ENCODE measurements around the gene RAB8B. TPM values are rescaled to one million over a fixed set of nuclear protein-coding genes. Genes with fewer than 3 reads are reported as not detected.

The RAB8B gene
- polyA plus RNA-seq, 1 donor from 2014 or later, result 87.1 TPM

DNA sequence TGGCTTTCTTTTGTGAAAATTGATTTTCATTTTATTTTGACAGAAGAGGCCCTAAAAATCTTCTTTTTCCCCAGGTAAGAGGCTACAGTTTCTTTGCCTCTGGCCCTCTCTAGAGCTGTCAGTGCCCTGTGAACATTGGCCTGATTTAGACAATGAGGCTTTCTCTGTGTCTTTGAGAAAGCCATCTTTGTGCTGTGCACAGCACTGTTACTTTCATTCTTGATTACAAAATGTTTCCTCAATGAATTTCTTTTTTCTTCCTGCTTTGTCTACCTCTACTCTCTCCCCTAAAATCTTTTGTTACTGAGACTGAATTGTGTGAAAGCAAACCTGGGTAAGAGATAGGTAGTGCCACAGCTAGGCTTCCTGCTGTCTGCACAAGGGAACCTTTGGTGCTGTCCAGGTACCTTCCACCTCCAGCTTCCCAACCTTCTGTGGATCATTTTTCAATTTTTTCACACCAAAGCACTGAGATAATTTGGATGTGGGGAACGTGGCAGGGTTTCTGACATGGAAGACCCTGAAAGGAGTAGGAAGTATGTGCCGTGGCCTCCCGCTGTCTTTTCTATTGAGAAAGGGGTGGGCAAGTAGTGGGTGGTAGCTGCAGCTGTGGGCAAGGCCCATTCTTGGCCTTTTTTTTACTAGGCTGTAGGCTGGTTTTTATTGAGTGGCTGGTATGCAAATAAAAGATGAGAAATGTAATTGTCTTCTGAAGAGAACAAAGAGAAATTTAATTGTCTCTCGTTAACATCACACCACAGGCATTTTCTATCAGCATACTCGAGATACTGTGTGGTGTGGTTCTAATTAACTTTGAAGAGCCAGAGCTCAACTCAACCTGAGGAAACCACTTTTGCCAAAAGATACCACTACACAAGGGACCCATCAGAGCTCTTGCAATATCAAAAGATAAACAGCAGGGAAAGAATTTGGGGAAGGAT is 21.0 kb downstream of the RAB8B start:
- no peaks in the 10 kb centered on the region for H3K36me3 ChIP-seq (ENCODE audit: insufficient read depth, low read length)
- no peaks in the 10 kb centered on the region for H3F3A ChIP-seq (ENCODE audit: insufficient read depth, low read length, poor library complexity, severe bottlenecking)
- H3K9me2 ChIP-seq (ENCODE audit: insufficient read depth, low read length), result no peaks in the 10 kb centered on the region
- no peak overlapping the region for H2AFZ ChIP-seq (ENCODE audit: low read depth, low read length)
- TF ChIP-seq POLR2AphosphoS5 (IDR thresholded peaks at IDR 0.05) (no peak), EP300 (conservative IDR thresholded peaks at IDR 0.05; ENCODE audit: poor library complexity, severe bottlenecking) (no peak), EZH2 (IDR thresholded peaks at IDR 0.05; ENCODE audit: borderline replicate concordance, insufficient read depth, low read length, poor library complexity, severe bottlenecking) (no peak), RAD21 (conservative IDR thresholded peaks at IDR 0.05) (no peak), SMC3 (conservative IDR thresholded peaks at IDR 0.05; ENCODE audit: poor library complexity) (no peak), TAF1 (IDR thresholded peaks at IDR 0.05; ENCODE audit: low read depth) (no peak), MXI1 (conservative IDR thresholded peaks at IDR 0.05; ENCODE audit: poor library complexity, severe bottlenecking) (no peak)
- TF ChIP-seq, protein P1, sequence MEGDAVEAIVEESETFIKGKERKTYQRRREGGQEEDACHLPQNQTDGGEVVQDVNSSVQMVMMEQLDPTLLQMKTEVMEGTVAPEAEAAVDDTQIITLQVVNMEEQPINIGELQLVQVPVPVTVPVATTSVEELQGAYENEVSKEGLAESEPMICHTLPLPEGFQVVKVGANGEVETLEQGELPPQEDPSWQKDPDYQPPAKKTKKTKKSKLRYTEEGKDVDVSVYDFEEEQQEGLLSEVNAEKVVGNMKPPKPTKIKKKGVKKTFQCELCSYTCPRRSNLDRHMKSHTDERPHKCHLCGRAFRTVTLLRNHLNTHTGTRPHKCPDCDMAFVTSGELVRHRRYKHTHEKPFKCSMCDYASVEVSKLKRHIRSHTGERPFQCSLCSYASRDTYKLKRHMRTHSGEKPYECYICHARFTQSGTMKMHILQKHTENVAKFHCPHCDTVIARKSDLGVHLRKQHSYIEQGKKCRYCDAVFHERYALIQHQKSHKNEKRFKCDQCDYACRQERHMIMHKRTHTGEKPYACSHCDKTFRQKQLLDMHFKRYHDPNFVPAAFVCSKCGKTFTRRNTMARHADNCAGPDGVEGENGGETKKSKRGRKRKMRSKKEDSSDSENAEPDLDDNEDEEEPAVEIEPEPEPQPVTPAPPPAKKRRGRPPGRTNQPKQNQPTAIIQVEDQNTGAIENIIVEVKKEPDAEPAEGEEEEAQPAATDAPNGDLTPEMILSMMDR (IDR thresholded peaks at IDR 0.05; ENCODE audit: poor library complexity, severe bottlenecking), result no peak
- TF ChIP-seq, protein P2, sequence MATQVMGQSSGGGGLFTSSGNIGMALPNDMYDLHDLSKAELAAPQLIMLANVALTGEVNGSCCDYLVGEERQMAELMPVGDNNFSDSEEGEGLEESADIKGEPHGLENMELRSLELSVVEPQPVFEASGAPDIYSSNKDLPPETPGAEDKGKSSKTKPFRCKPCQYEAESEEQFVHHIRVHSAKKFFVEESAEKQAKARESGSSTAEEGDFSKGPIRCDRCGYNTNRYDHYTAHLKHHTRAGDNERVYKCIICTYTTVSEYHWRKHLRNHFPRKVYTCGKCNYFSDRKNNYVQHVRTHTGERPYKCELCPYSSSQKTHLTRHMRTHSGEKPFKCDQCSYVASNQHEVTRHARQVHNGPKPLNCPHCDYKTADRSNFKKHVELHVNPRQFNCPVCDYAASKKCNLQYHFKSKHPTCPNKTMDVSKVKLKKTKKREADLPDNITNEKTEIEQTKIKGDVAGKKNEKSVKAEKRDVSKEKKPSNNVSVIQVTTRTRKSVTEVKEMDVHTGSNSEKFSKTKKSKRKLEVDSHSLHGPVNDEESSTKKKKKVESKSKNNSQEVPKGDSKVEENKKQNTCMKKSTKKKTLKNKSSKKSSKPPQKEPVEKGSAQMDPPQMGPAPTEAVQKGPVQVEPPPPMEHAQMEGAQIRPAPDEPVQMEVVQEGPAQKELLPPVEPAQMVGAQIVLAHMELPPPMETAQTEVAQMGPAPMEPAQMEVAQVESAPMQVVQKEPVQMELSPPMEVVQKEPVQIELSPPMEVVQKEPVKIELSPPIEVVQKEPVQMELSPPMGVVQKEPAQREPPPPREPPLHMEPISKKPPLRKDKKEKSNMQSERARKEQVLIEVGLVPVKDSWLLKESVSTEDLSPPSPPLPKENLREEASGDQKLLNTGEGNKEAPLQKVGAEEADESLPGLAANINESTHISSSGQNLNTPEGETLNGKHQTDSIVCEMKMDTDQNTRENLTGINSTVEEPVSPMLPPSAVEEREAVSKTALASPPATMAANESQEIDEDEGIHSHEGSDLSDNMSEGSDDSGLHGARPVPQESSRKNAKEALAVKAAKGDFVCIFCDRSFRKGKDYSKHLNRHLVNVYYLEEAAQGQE (IDR thresholded peaks at IDR 0.05; ENCODE audit: borderline replicate concordance), result no peak
- H3K9me3 ChIP-seq (ENCODE audit: low read length), result no peaks in the 10 kb centered on the region
- no peak overlapping the region for H3K4me2 ChIP-seq (ENCODE audit: low read length)
- no peak overlapping the region for H3K9ac ChIP-seq (ENCODE audit: low read length)
- peaks cover 83% of the 10 kb centered on the region for H3K79me2 ChIP-seq (replicated peaks; ENCODE audit: insufficient read depth, low read length)
- H3K27ac ChIP-seq (ENCODE audit: low read length), result no peak overlapping the region
- H3K4me3 ChIP-seq (ENCODE audit: low read length), result no peak overlapping the region
- H4K20me1 ChIP-seq (ENCODE audit: insufficient read depth), result no peaks in the 10 kb centered on the region
- H3K27me3 ChIP-seq (ENCODE audit: insufficient read depth, low read depth, low read length), result no peaks in the 10 kb centered on the region

DNA sequence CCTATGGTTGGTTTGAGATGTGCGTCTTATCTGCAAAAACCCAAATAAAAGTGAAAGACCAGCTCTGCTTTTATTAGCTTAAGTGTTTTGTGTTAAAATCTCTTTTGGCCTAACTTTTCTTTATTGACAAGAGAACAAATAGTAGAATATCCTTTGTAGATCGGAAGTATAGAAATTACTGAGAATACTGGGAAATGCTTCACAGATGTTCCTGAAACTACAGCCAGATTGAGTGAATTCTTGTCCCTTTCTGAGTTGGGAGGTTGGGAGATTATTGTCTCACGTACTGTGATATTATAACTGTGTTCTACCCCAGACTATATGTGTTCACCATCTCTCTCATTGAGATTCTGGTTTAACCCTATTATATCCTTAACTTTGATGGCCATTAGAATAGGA is 21.7 kb downstream of the RAB8B start:
- H3K9me2 ChIP-seq (ENCODE audit: insufficient read depth, low read length), result no peaks in the 10 kb centered on the region
- H2AFZ ChIP-seq (ENCODE audit: low read depth, low read length), result no peak overlapping the region
- peaks cover 76% of the 10 kb centered on the region for H3K79me2 ChIP-seq (replicated peaks; ENCODE audit: insufficient read depth, low read length)
- no peaks in the 10 kb centered on the region for H4K20me1 ChIP-seq (ENCODE audit: insufficient read depth)
- H3K36me3 ChIP-seq (ENCODE audit: insufficient read depth, low read length), result no peaks in the 10 kb centered on the region
- H3F3A ChIP-seq (ENCODE audit: insufficient read depth, low read length, poor library complexity, severe bottlenecking), result no peaks in the 10 kb centered on the region
- no peak overlapping the region for H3K27ac ChIP-seq (ENCODE audit: low read length)
- no peak overlapping the region for H3K9ac ChIP-seq (ENCODE audit: low read length)
- H3K4me2 ChIP-seq (ENCODE audit: low read length), result no peak overlapping the region
- H3K9me3 ChIP-seq (ENCODE audit: low read length), result no peaks in the 10 kb centered on the region
- TF ChIP-seq EZH2 (IDR thresholded peaks at IDR 0.05; ENCODE audit: borderline replicate concordance, insufficient read depth, low read length, poor library complexity, severe bottlenecking) (no peak), SMC3 (conservative IDR thresholded peaks at IDR 0.05; ENCODE audit: poor library complexity) (no peak), POLR2AphosphoS5 (IDR thresholded peaks at IDR 0.05) (no peak), MXI1 (conservative IDR thresholded peaks at IDR 0.05; ENCODE audit: poor library complexity, severe bottlenecking) (no peak), TAF1 (IDR thresholded peaks at IDR 0.05; ENCODE audit: low read depth) (no peak), EP300 (conservative IDR thresholded peaks at IDR 0.05; ENCODE audit: poor library complexity, severe bottlenecking) (no peak), RAD21 (conservative IDR thresholded peaks at IDR 0.05) (no peak)
- TF ChIP-seq, protein P2 (IDR thresholded peaks at IDR 0.05; ENCODE audit: borderline replicate concordance), result no peak
- TF ChIP-seq, protein P1 (IDR thresholded peaks at IDR 0.05; ENCODE audit: poor library complexity, severe bottlenecking), result no peak
- H3K27me3 ChIP-seq (ENCODE audit: insufficient read depth, low read depth, low read length), result no peaks in the 10 kb centered on the region
- H3K4me3 ChIP-seq (ENCODE audit: low read length), result no peak overlapping the region

Data from neural cell (in vitro differentiated cells).